IPS-18a (cell line): ENCODE results near the gene SLC22A12.
"Not testable (repeated sequence)": the region's sequence is repeated elsewhere in the genome, so short reads cannot be mapped to it uniquely, and the experiment has no call there.

Experiments
- H3K27ac ChIP-seq: one replicate; pipeline ENCODE4 v1.5.1; 2013; ENCODE audit warnings: low read length
- H3K27me3 ChIP-seq: one replicate; pipeline ENCODE4 v1.6.1; 2013; ENCODE audit warnings: mild to moderate bottlenecking, low read length; ENCODE audit not compliant: control insufficient read depth, insufficient read depth
- H3K36me3 ChIP-seq: one replicate; pipeline ENCODE4 v1.6.1; 2013; ENCODE audit warnings: low read depth, low read length; ENCODE audit not compliant: control insufficient read depth
- H3K4me1 ChIP-seq: one replicate; pipeline ENCODE4 v1.6.1; 2013; ENCODE audit warnings: low read depth, low read length; ENCODE audit not compliant: control insufficient read depth
- H3K4me3 ChIP-seq: one replicate; pipeline ENCODE4 v1.5.1; 2013; ENCODE audit warnings: low read length
- H3K9ac ChIP-seq: one replicate; pipeline ENCODE4 v1.6.1; 2013; ENCODE audit warnings: mild to moderate bottlenecking, low read length, moderate library complexity
- H3K9me3 ChIP-seq: one replicate; pipeline ENCODE4 v1.6.1; 2013; ENCODE audit warnings: low read depth, low read length; ENCODE audit not compliant: control insufficient read depth

SLC22A12 gene

GRCh38 chr11:64558065-64558745 lies 32.8 kb upstream of the SLC22A12 start:
- Histone ChIP-seq H3K4me1 (peaks cover 15% of the 10 kb centered on the region), H3K4me3 (no peak overlapping the region), H3K9me3 (no peaks in the 10 kb centered on the region), H3K9ac (no peak overlapping the region), H3K27me3 (no peaks in the 10 kb centered on the region), H3K27ac (no peak overlapping the region), H3K36me3 (no peaks in the 10 kb centered on the region)

GRCh38 chr11:64558869-64559268 lies 32.2 kb upstream of the SLC22A12 start:
- H3K27ac ChIP-seq, result no peak overlapping the region
- no peaks in the 10 kb centered on the region for H3K9me3 ChIP-seq
- H3K9ac ChIP-seq, result no peak overlapping the region
- H3K27me3 ChIP-seq, result no peaks in the 10 kb centered on the region
- peaks cover 13% of the 10 kb centered on the region for H3K4me1 ChIP-seq
- no peaks in the 10 kb centered on the region for H3K36me3 ChIP-seq
- no peak overlapping the region for H3K4me3 ChIP-seq

GRCh38 chr11:64559351-64560138 lies 31.5 kb upstream of the SLC22A12 start:
- Histone ChIP-seq H3K4me1 (peaks cover 13% of the 10 kb centered on the region), H3K27me3 (no peaks in the 10 kb centered on the region), H3K4me3 (no peak overlapping the region), H3K36me3 (no peaks in the 10 kb centered on the region), H3K9ac (no peak overlapping the region), H3K9me3 (no peaks in the 10 kb centered on the region), H3K27ac (no peak overlapping the region)

GRCh38 chr11:64560139-64560771 lies 30.8 kb upstream of the SLC22A12 start:
- no peak overlapping the region for H3K9ac ChIP-seq
- no peak overlapping the region for H3K4me3 ChIP-seq
- H3K4me1 ChIP-seq, result peaks cover 13% of the 10 kb centered on the region
- H3K27me3 ChIP-seq, result no peaks in the 10 kb centered on the region
- H3K9me3 ChIP-seq, result no peaks in the 10 kb centered on the region
- H3K27ac ChIP-seq, result no peak overlapping the region
- H3K36me3 ChIP-seq, result no peaks in the 10 kb centered on the region

- Histone ChIP-seq H3K27ac (no peak overlapping the region), H3K9me3 (no peaks in the 10 kb centered on the region), H3K4me1 (peaks cover 18% of the 10 kb centered on the region), H3K36me3 (no peaks in the 10 kb centered on the region), H3K27me3 (no peaks in the 10 kb centered on the region), H3K9ac (no peak overlapping the region), H3K4me3 (no peak overlapping the region)
Observed at GRCh38 chr11:64560941-64561340, 30.1 kb upstream of the SLC22A12 start.

- not testable (repeated sequence) for H3K27ac ChIP-seq, H3K36me3 ChIP-seq, H3K9ac ChIP-seq, H3K9me3 ChIP-seq, H3K27me3 ChIP-seq, H3K4me3 ChIP-seq
- peaks cover 22% of the 10 kb centered on the region for H3K4me1 ChIP-seq
Observed at GRCh38 chr11:64561429-64561828, 29.6 kb upstream of the SLC22A12 start.

GRCh38 chr11:64561984-64562722 lies 28.9 kb upstream of the SLC22A12 start:
- H3K9me3 ChIP-seq, result no peaks in the 10 kb centered on the region
- no peak overlapping the region for H3K9ac ChIP-seq
- no peak overlapping the region for H3K4me3 ChIP-seq
- H3K27ac ChIP-seq, result no peak overlapping the region
- H3K4me1 ChIP-seq, result peaks cover 29% of the 10 kb centered on the region
- H3K27me3 ChIP-seq, result no peaks in the 10 kb centered on the region
- no peaks in the 10 kb centered on the region for H3K36me3 ChIP-seq

- Histone ChIP-seq H3K4me1 (peaks cover 32% of the 10 kb centered on the region), H3K9ac (no peak overlapping the region)
Observed at GRCh38 chr11:64562723-64563351, 28.2 kb upstream of the SLC22A12 start.

GRCh38 chr11:64563966-64564365 lies 27.1 kb upstream of the SLC22A12 start:
- peaks cover 21% of the 10 kb centered on the region for H3K4me1 ChIP-seq
- no peak overlapping the region for H3K27ac ChIP-seq
- no peaks in the 10 kb centered on the region for H3K27me3 ChIP-seq
- H3K4me3 ChIP-seq, result no peak overlapping the region
- H3K9me3 ChIP-seq, result no peaks in the 10 kb centered on the region
- no peaks in the 10 kb centered on the region for H3K36me3 ChIP-seq
- H3K9ac ChIP-seq, result no peak overlapping the region

More at GRCh38 chr11:64562723-64563351, 28.2 kb upstream of the SLC22A12 start:
- Histone ChIP-seq H3K9me3 (no peaks in the 10 kb centered on the region), H3K36me3 (no peaks in the 10 kb centered on the region), H3K27ac (no peak overlapping the region), H3K4me3 (no peak overlapping the region), H3K27me3 (no peaks in the 10 kb centered on the region)

- peaks cover 19% of the 10 kb centered on the region for H3K4me1 ChIP-seq
Observed at GRCh38 chr11:64564419-64564818, 26.6 kb upstream of the SLC22A12 start.

More at GRCh38 chr11:64564419-64564818, 26.6 kb upstream of the SLC22A12 start:
- Histone ChIP-seq H3K9ac (no peak overlapping the region), H3K36me3 (no peaks in the 10 kb centered on the region), H3K9me3 (no peaks in the 10 kb centered on the region), H3K27me3 (no peaks in the 10 kb centered on the region), H3K27ac (no peak overlapping the region), H3K4me3 (no peak overlapping the region)
